Adipocyte (in vitro differentiated cells): ENCODE measurements around the gene ELOA.
"Not testable (repeated sequence)": the region's sequence is repeated elsewhere in the genome, so short reads cannot be mapped to it uniquely, and the experiment has no call there.

ENCODE experiments used
- DNase-seq: peaks from one replicate; pipeline ENCODE4 v3.0.0-alpha.2; 2015; ENCODE audit warnings: low read depth
- H3K27me3 ChIP-seq: replicated peaks from 2 replicates; pipeline ENCODE4 v1.7.0; 2013; ENCODE audit warnings: mild to moderate bottlenecking, low read length, moderate library complexity; ENCODE audit not compliant: control insufficient read depth, insufficient read depth
- H3K36me3 ChIP-seq: 2 replicates; pipeline ENCODE4 v1.7.0; 2013; ENCODE audit warnings: low read length, mild to moderate bottlenecking, moderate library complexity; ENCODE audit not compliant: control insufficient read depth, insufficient read depth, severe bottlenecking
- H3K4me1 ChIP-seq: 2 replicates; pipeline ENCODE4 v1.7.0; 2013; ENCODE audit warnings: mild to moderate bottlenecking, low read length, moderate library complexity; ENCODE audit not compliant: control insufficient read depth, insufficient read depth
- H3K4me3 ChIP-seq: 2 replicates; pipeline ENCODE4 v1.7.0; 2013; ENCODE audit warnings: mild to moderate bottlenecking, low read length, moderate library complexity
- H3K9ac ChIP-seq: 2 replicates; pipeline ENCODE4 v1.7.0; 2013; ENCODE audit warnings: mild to moderate bottlenecking, low read length, moderate library complexity
- H3K9me3 ChIP-seq: 2 replicates; pipeline ENCODE4 v1.7.0; 2013; ENCODE audit warnings: mild to moderate bottlenecking, low read length, moderate library complexity; ENCODE audit not compliant: control insufficient read depth

The ELOA gene

DNA sequence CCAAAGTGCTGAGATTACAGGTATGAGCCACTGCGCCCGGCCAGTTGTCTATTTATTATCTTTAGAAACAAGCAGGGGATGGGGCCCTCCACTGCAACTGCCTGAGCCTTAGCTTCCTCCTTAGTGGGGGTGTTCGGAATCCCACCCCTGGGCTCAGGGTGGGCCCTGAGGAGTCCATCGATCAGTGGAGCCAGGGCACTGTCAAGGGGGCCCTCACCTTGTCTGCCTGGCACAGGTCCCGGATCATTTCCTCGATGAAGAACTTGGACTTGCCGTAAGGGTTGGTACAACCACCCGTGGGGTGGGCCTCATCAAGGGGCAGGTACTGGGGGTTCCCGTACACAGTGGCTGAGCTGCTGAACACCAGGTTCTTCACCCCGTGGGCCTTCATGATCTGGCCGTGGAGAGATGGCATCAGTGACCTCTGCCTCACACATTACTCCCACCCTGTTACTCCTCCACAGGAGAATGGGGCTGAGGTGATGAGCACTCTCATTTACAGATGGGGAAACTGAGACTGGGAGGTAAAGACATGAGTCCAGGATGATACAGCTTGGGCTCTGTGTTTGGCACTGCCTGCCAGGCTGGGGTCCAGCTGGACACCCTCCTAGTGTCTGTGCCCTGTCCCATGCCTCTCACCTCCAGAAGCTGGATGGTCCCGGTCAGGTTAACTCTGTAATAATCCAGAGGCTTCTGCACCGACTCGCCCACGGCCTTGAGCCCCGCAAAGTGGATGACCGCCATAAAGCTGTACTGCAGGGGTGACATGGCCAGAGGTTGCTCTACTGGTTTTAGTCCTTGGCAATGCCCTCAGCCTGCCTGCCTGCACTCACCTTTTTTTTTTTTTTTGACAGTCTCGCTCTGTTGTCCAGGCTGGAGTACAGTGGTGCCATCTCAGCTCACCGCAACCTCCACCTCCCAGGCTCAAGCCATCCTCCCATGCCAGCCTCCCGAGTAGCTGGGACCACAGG lies 54.5 kb downstream of the ELOA start:
- DNase-seq, result no peak
- Histone ChIP-seq H3K36me3 (peaks cover 13% of the 10 kb centered on the region), H3K9me3 (no peaks in the 10 kb centered on the region), H3K9ac (no peak overlapping the region), H3K4me3 (no peak overlapping the region), H3K4me1 (peaks cover 19% of the 10 kb centered on the region), H3K27me3 (no peaks in the 10 kb centered on the region)

DNA sequence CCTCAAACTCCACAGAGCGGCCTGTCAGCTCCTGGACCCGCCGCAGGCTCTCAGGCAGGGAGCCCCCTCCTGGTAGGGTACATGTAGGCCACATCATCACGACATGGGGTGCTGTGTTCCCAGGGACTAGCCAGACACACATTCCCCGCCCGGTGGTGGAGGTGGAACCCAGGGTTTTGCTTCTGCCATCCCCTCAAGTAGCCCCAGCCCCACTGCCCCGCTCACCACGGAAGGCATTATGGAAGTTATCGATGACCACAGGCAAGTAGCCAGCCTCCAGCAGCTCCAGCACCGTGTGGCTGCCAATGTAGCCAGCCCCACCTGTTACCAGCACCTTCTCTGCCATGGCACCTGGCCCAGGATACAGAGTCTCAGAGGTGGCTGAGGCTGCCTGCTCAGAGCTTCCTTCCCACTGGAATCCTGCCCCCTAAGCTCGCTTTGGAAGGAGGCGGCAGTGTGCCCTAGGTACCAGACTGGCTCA lies 55.4 kb downstream of the ELOA start:
- DNase-seq, result no peak
- H3K9ac ChIP-seq, result no peak overlapping the region
- H3K36me3 ChIP-seq, result peaks cover 12% of the 10 kb centered on the region
- no peaks in the 10 kb centered on the region for H3K9me3 ChIP-seq
- peaks cover 19% of the 10 kb centered on the region for H3K4me1 ChIP-seq
- no peak overlapping the region for H3K4me3 ChIP-seq
- no peaks in the 10 kb centered on the region for H3K27me3 ChIP-seq

DNA sequence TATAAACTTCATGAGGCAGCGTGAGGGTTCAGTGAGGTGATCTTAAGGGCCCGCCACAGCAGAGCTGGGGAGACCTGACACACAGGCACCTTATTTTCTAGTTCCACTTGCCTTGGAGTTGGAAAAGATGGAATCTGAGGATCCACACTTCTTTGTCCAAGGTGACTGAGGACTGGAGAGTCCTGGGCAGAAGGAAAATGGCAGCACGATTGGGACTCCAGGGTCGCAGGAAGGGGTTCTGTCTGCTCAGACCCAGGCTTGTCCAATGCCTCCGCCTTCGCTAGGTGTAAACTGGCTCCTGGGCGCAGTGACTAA lies 55.9 kb downstream of the ELOA start:
- no peaks in the 10 kb centered on the region for H3K9me3 ChIP-seq
- peak overlapping the region; percentile 90 for H3K9ac ChIP-seq

DNA sequence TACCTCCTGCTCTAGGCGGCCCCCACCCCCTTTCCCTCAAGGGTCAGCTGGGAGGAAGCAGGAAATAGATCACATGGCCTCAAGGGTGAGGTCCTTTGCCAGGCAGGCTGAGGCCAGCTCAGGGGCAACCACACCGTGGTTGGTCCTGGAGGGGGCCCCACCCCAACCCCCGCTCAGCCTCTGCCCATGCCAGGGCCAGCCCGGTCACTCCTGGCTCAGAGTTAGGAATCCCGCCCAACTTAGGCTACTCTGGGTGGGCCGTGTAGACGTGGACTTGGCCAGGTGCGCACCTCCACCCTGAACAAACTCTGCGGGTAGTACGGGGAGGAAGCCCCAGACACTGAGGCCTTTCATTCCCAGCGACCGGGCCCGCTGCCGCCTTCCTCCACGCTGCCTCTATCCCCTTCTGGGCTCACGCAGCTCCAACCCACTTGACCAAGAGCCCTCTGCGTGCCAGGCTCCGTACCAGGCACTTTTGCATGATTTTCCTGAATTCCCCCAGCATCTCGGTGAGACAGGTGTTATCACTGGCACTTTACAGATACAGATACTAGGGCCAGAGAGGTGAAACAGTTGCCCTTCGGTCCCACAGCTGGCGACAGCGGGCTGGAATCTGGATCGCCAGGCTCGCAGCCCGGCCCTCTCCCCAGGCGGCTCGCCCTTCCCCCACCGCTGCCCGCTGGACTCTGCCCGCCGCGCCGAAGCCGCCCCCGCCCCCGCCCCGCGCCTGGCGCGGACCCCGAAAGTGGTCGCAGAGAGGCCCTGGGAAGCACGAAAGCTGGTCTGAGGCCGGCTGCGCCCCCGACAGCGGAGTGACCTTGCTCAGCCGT lies 56.5 kb downstream of the ELOA start:
- Histone ChIP-seq H3K9ac (peak overlapping the region; percentile 90), H3K36me3 (peaks cover 20% of the 10 kb centered on the region), H3K9me3 (no peaks in the 10 kb centered on the region), H3K4me3 (peak overlapping the region; percentile 95), H3K27me3 (no peaks in the 10 kb centered on the region), H3K4me1 (peaks cover 19% of the 10 kb centered on the region)
- peak; percentile 63 for DNase-seq

More for the DNA sequence above, 55.9 kb downstream of the ELOA start:
- peak overlapping the region; percentile 95 for H3K4me3 ChIP-seq
- H3K4me1 ChIP-seq, result peaks cover 19% of the 10 kb centered on the region
- DNase-seq, result no peak
- peaks cover 17% of the 10 kb centered on the region for H3K36me3 ChIP-seq
- H3K27me3 ChIP-seq, result no peaks in the 10 kb centered on the region

DNA sequence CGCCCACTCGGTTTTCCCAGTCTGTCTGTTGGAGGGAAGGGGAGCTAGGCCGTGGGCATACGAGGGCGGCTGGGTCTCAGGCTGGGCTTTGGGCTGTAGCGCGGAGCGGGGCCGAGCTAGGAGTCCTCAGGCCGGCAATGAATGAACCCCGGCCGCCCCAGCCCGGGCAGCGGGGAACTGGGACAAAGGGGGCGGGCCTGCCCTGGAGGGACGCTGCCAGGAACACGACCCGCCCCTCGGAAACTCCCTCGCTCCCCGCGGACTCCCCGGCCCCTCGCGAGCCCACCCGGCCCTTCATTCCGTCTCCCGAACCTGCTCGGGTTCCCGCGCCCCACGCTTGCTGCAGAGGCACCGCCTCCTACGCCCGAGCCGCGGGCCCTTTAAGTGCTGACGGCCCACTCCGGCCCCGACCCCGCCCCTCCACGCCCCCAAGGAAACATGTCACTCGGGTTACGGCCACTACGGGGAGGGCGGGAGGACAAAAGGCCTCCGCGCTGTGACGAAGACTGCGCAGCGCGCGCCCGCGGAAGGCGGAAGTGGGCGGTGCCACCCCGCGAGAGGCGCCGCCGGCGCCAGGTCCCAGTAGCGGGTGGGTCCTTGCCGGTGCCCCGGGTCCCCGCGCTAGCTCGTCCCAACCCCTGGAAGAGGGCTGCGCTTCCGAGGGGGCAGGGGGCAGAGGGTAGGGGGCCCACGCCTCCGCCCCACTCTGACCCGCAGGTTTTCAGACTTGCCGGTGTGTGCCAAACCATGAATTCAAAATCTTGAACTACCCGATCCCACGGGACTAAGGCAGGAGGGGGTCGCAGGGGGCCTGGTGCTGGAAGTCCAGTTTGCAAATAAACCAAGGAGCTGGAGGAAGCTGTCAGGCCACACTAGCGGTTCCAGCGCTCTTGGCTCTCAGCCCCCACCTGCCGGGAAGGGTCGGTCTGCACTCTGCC lies 57.4 kb downstream of the ELOA start, which contains the start of gene GALE:
Gene GALE (minus strand): TSS at position 355 of the 938 bp plus-strand sequence. CDS start 1,747 bp downstream, outside the sequence.
- Histone ChIP-seq H3K27me3 (no peaks in the 10 kb centered on the region), H3K4me1 (peaks cover 19% of the 10 kb centered on the region), H3K4me3 (peak within 1 kb of the TSS; percentile 95), H3K36me3 (peaks cover 16% of the 10 kb centered on the region), H3K9ac (peak within 1 kb of the TSS; percentile 90), H3K9me3 (no peaks in the 10 kb centered on the region)
- DNase-seq, result peak; percentile 98

DNA sequence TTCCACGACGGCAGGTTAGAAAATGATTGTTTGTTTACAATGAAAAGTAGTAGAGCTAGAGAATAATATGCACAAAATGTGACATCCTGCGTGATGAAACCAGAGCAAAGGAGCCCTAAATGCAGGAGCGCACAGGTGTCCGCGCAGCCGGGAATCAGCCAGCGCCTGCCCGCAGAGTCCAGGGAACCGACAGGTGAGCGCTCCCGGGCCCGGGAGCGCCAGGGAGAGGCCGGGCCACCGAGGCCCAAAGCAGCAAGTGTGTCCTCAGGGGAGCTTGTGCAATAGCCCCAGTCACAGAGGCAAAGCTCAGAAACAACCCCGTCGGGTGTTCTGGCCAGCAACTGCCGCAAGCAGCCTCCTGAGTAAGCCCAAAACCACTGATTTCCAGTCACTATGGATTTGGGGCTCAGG lies 58.1 kb downstream of the ELOA start:
- Histone ChIP-seq H3K9ac (peak overlapping the region; percentile 90), H3K4me1 (peaks cover 19% of the 10 kb centered on the region), H3K36me3 (peaks cover 11% of the 10 kb centered on the region), H3K9me3 (no peaks in the 10 kb centered on the region), H3K27me3 (no peaks in the 10 kb centered on the region), H3K4me3 (peak overlapping the region; percentile 95)
- DNase-seq, result peak; percentile 56

DNA sequence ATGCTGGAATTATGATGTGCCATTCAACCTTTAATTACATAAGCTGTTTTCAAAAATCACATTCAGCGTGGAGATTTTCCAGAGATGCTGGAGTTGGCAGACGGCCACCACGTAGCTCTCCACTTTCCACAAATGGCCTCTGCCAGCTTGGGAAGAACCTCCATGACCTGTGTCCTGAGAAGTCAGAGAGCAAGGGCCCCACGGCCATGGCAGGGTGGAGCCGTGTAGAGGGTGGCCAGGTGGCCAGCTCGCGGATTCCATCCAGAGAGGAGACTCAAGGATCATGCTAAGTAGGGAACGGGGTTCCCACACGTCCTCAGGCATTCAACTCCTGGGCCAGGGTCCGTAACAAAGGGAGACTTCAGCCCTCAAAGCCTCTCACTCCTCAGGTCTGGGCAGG lies 58.6 kb downstream of the ELOA start:
- no peaks in the 10 kb centered on the region for H3K9me3 ChIP-seq
- peaks cover 16% of the 10 kb centered on the region for H3K36me3 ChIP-seq
- no peak for DNase-seq
- H3K4me3 ChIP-seq, result peak overlapping the region; percentile 95
- no peaks in the 10 kb centered on the region for H3K27me3 ChIP-seq
- peak overlapping the region; percentile 90 for H3K9ac ChIP-seq
- peaks cover 19% of the 10 kb centered on the region for H3K4me1 ChIP-seq

DNA sequence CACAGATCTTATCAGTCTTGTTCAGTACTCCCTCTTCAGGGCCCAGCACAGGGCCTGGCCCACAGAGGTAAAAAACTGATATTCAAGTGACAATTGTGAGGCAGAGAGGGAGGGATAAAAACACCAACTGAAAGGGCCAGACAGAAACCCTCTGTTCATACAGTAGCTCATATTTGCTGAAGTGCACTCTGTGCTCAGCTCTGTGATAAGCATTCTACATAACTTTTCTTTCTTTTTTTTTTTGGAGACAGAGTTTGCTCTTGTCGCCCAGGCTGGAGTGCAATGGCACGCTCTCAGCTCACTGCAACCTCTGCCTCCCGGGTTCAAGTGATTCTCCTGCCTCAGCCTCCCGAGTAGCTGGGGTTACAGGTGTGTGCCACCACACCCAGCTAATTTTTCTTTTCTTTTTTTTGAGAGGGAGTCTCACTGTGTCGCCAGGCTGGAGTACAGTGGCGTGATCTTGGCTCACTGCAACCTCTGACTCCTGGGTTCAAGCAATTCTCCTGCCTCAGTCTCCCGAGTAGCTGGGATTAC lies 59.6 kb downstream of the ELOA start:
- not testable (repeated sequence) for DNase-seq, H3K4me3 ChIP-seq, H3K9me3 ChIP-seq, H3K9ac ChIP-seq, H3K27me3 ChIP-seq
- peaks cover 23% of the 10 kb centered on the region for H3K36me3 ChIP-seq
- peaks cover 19% of the 10 kb centered on the region for H3K4me1 ChIP-seq

DNA sequence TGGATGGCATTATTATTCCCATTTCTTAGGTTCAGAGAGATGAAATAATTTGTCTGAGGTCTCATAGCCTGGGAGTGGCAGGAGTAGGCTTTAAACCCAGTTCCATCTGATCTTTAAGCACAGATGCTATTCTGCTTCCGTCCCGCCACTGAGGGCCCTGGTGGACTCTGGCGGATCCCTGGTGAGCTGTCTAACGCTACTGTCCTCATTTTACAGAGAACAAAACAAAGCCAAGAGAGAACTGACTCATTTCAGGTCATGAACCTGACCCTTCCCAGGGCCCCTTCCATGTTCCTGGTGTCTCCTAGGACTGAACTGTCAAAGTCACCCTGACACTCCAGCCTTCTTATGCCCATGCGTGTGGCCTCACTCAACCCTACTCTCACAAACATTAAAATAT lies 60.4 kb downstream of the ELOA start:
- Histone ChIP-seq H3K4me3 (no peak overlapping the region), H3K9ac (no peak overlapping the region), H3K36me3 (peaks cover 28% of the 10 kb centered on the region), H3K4me1 (peaks cover 19% of the 10 kb centered on the region), H3K27me3 (no peaks in the 10 kb centered on the region), H3K9me3 (no peaks in the 10 kb centered on the region)
- DNase-seq, result no peak

DNA sequence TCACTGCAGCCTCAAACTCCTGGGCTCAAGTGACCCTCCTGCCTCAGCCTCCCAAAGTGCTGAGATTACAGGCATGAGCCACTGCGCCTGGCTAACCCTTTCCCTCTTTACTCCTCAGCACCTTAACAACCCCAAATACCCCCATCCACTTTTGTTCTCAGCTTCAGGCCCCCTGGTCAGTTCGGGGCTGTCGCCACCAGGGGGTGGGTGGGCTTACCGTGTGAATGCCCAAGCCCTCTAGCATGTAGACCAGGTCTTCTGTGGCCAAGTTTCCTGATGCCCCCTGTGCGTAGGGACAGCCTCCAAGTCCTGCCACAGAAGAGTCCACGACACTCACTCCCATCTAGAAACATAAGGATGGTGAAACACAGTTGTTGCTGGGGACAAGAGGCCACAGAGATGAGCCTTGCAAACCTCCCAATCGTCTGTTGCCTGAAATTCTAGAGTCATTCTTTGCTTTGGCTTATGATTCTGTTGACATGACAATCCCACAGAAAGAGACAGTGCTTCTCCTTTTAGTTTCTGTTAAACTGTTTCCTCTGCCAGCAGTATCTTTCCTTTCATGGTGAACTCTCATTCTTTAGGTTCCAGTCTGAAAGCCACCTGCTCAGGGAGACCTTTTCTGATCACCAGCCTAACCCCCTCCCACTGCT lies 61.0 kb downstream of the ELOA start:
- peaks cover 28% of the 10 kb centered on the region for H3K36me3 ChIP-seq
- no peaks in the 10 kb centered on the region for H3K9me3 ChIP-seq
- H3K4me3 ChIP-seq, result no peak overlapping the region
- H3K9ac ChIP-seq, result no peak overlapping the region
- DNase-seq, result no peak
- no peaks in the 10 kb centered on the region for H3K27me3 ChIP-seq
- peaks cover 17% of the 10 kb centered on the region for H3K4me1 ChIP-seq
